Liver (tissue), 3 donors: ENCODE data around the gene SIK1.
"Not testable (repeated sequence)": the region's sequence is repeated elsewhere in the genome, so short reads cannot be mapped to it uniquely, and the experiment has no call there.

Experiments used
- CTCF ChIP-seq: fragments of 150-350 bp; IDR thresholded peaks from 2 replicates; pipeline ENCODE4 v1.5.1; 2017; ENCODE audit warnings: improper control_type of control experiment, low read depth, low read length; ENCODE audit not compliant: missing input control
- JUND ChIP-seq, 2 donors: IDR thresholded peaks; 2 replicates each; pipeline ENCODE4 v1.6.1; 2016; ENCODE audit warnings: antibody characterized with exemption in 2 of 2
- RAD21 ChIP-seq, 2 donors: IDR thresholded peaks; 2 replicates each; pipeline ENCODE4 v1.6.1; 2016; ENCODE audit warnings: antibody characterized with exemption in 2 of 2, mild to moderate bottlenecking in 2 of 2
- RXRA ChIP-seq, 2 donors: IDR thresholded peaks; 2 replicates each; pipeline ENCODE4 v1.6.1; 2017 to 2018; ENCODE audit warnings: antibody characterized with exemption in 2 of 2, mild to moderate bottlenecking in 1 of 2
- SP1 ChIP-seq: IDR thresholded peaks from 2 replicates; pipeline ENCODE4 v1.6.1; 2018; ENCODE audit warnings: antibody characterized with exemption, mild to moderate bottlenecking
- TAF1 ChIP-seq: conservative IDR thresholded peaks from 2 replicates; pipeline ENCODE4 v1.6.1; 2016; ENCODE audit warnings: antibody characterized with exemption, mild to moderate bottlenecking
- ZBTB33 ChIP-seq: IDR thresholded peaks from 2 replicates; pipeline ENCODE4 v1.6.1; 2016; ENCODE audit warnings: antibody characterized with exemption
- TF ChIP-seq, protein P1 (sequence below): IDR thresholded peaks from 2 replicates; pipeline ENCODE4 v1.6.1; 2016; ENCODE audit warnings: antibody characterized with exemption
- TF ChIP-seq, protein P2 (sequence below): IDR thresholded peaks from 2 replicates; pipeline ENCODE4 v1.6.1; 2016; ENCODE audit warnings: antibody characterized with exemption, mild to moderate bottlenecking
- TF ChIP-seq, protein P3 (sequence below): IDR thresholded peaks from 2 replicates; pipeline ENCODE4 v1.6.1; 2016; ENCODE audit warnings: antibody characterized with exemption
- donor health status: healthy.
- donor health status: healthy.

GRCh38 chr21:43450287-43450686, 23.4 kb upstream of the SIK1 start:
- not testable (repeated sequence) for TF ChIP-seq CTCF; TAF1; RXRA (IDR thresholded peaks at IDR 0.05); JUND (IDR thresholded peaks at IDR 0.05); SP1; RAD21 (IDR thresholded peaks at IDR 0.05); ZBTB33
- TF ChIP-seq, protein P1, sequence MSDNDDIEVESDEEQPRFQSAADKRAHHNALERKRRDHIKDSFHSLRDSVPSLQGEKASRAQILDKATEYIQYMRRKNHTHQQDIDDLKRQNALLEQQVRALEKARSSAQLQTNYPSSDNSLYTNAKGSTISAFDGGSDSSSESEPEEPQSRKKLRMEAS = not testable (repeated sequence)
- TF ChIP-seq, protein P2, sequence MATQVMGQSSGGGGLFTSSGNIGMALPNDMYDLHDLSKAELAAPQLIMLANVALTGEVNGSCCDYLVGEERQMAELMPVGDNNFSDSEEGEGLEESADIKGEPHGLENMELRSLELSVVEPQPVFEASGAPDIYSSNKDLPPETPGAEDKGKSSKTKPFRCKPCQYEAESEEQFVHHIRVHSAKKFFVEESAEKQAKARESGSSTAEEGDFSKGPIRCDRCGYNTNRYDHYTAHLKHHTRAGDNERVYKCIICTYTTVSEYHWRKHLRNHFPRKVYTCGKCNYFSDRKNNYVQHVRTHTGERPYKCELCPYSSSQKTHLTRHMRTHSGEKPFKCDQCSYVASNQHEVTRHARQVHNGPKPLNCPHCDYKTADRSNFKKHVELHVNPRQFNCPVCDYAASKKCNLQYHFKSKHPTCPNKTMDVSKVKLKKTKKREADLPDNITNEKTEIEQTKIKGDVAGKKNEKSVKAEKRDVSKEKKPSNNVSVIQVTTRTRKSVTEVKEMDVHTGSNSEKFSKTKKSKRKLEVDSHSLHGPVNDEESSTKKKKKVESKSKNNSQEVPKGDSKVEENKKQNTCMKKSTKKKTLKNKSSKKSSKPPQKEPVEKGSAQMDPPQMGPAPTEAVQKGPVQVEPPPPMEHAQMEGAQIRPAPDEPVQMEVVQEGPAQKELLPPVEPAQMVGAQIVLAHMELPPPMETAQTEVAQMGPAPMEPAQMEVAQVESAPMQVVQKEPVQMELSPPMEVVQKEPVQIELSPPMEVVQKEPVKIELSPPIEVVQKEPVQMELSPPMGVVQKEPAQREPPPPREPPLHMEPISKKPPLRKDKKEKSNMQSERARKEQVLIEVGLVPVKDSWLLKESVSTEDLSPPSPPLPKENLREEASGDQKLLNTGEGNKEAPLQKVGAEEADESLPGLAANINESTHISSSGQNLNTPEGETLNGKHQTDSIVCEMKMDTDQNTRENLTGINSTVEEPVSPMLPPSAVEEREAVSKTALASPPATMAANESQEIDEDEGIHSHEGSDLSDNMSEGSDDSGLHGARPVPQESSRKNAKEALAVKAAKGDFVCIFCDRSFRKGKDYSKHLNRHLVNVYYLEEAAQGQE = not testable (repeated sequence)
- TF ChIP-seq, protein P3, sequence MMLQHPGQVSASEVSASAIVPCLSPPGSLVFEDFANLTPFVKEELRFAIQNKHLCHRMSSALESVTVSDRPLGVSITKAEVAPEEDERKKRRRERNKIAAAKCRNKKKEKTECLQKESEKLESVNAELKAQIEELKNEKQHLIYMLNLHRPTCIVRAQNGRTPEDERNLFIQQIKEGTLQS = not testable (repeated sequence)
